GM21515 (cell line): ENCODE results near the gene AGXT.

Experiments used
- ATAC-seq: cut with Tn5 transposase; IDR thresholded peaks from one replicate; pipeline ENCODE4 v1.9.1; 2021; ENCODE audit not compliant: unreplicated experiment

AGXT gene

GRCh38 chr2:240913810-240914644 is 45.4 kb downstream of the AGXT start:
- no peak for ATAC-seq

GRCh38 chr2:240914645-240915525 is 46.3 kb downstream of the AGXT start:
- no peak for ATAC-seq

GRCh38 chr2:240915526-240916341 is 47.1 kb downstream of the AGXT start:
- ATAC-seq = no peak

GRCh38 chr2:240916571-240917008 is 48.0 kb downstream of the AGXT start:
- ATAC-seq = no peak

- ATAC-seq = no peak
These were observed 48.5 kb downstream of the AGXT start for GRCh38 chr2:240917009-240917683.

GRCh38 chr2:240917684-240918257 is 49.1 kb downstream of the AGXT start:
- no peak for ATAC-seq

GRCh38 chr2:240918258-240919091 is 49.9 kb downstream of the AGXT start:
- ATAC-seq = no peak

GRCh38 chr2:240919161-240919781 is 50.6 kb downstream of the AGXT start:
- no peak for ATAC-seq

GRCh38 chr2:240919786-240920782 is 51.5 kb downstream of the AGXT start:
- ATAC-seq = no peak

- ATAC-seq = no peak
These were observed 52.2 kb downstream of the AGXT start for GRCh38 chr2:240920783-240921231.

- no peak for ATAC-seq
These were observed 52.8 kb downstream of the AGXT start for GRCh38 chr2:240921311-240921994.

GRCh38 chr2:240921995-240922244 is 53.3 kb downstream of the AGXT start:
- no peak for ATAC-seq

- ATAC-seq = no peak
These were observed 53.8 kb downstream of the AGXT start for GRCh38 chr2:240922245-240922981.

GRCh38 chr2:240922982-240923537 is 54.4 kb downstream of the AGXT start:
- no peak for ATAC-seq

- ATAC-seq = no peak
These were observed 56.6 kb downstream of the AGXT start for GRCh38 chr2:240925191-240925567.
